SK-N-SH (cell line): ENCODE data around the gene SPATA13. TPM values are rescaled to one million over a fixed set of nuclear protein-coding genes. Genes with fewer than 3 reads are reported as not detected.
A peak's percentile ranks its signal among the peaks of the same experiment; 100 is the strongest.

Source experiments
- CTCF ChIA-PET: fragments of 300-600, 350-600 bp; formaldehyde crosslinking; extraction: SDS; loops from one replicate; lab custom pipeline; 2021; lab: Yijun Ruan, JAX
- POLR2A ChIA-PET: fragments of 350-600 bp; sonication (Branson Sonifier 250); formaldehyde crosslinking; extraction: SDS; loops from one replicate; lab custom pipeline; 2020; ENCODE audit warnings: antibody characterized with exemption, inconsistent platforms; lab: Yijun Ruan, JAX
- DNase-seq: peaks from one replicate; pipeline ENCODE4 v3.0.0; 2012
- H2AFZ ChIP-seq: fragments of 200-600 bp; sonication (generic); 2 replicates; pipeline ENCODE4 v1.8.1; 2016; ENCODE audit warnings: antibody characterized with exemption, mild to moderate bottlenecking, low read depth
- H3F3A ChIP-seq: fragments of 200-600 bp; sonication (generic); replicated peaks from 2 replicates; pipeline ENCODE3; 2016; ENCODE audit warnings: antibody characterized with exemption, mild to moderate bottlenecking; ENCODE audit not compliant: insufficient read depth
- H3K27ac ChIP-seq, 2 experiments: fragments of 200-500 bp in 1 of 2; fragments of 200-600 bp in 1 of 2; sonication (Bioruptor generic) in 1 of 2; sonication (generic), shearing (Covaris generic) in 1 of 2; 2 replicates each; pipeline versions ENCODE4 v1.5.1 to v1.6.1; 2014 to 2016; ENCODE audit warnings: low read depth in 2 of 2, inconsistent platforms in 1 of 2, low read length in 1 of 2, mild to moderate bottlenecking in 1 of 2, mixed read lengths in 1 of 2
- H3K27me3 ChIP-seq: fragments of 200-600 bp; sonication (generic), shearing (Covaris generic); 2 replicates; pipeline ENCODE4 v1.6.1; 2016; ENCODE audit warnings: mixed run types; ENCODE audit not compliant: insufficient read depth
- H3K36me3 ChIP-seq, 2 experiments: fragments of 200-500 bp in 1 of 2; fragments of 200-600 bp in 1 of 2; sonication (Bioruptor generic) in 1 of 2; sonication (generic) in 1 of 2; replicated peaks in 1 of 2; 2 replicates each; pipeline versions ENCODE3 to v1.5.1; 2014 to 2016; ENCODE audit warnings: low read length in 1 of 2, mild to moderate bottlenecking in 1 of 2; ENCODE audit not compliant: insufficient read depth in 2 of 2, control insufficient read depth in 1 of 2
- H3K4me1 ChIP-seq, 2 experiments: fragments of 200-500 bp in 1 of 2; fragments of 200-600 bp in 1 of 2; sonication (Bioruptor generic) in 1 of 2; sonication (generic), shearing (Covaris generic) in 1 of 2; 2 replicates each; pipeline versions ENCODE4 v1.5.1 to v1.6.1; 2014 to 2016; ENCODE audit warnings: low read depth in 1 of 2, low read length in 1 of 2, mixed run types in 1 of 2; ENCODE audit not compliant: insufficient read depth in 2 of 2, control insufficient read depth in 1 of 2
- H3K4me2 ChIP-seq: fragments of 200-600 bp; sonication (generic), shearing (Covaris generic); 2 replicates; pipeline ENCODE4 v1.6.1; 2017; ENCODE audit warnings: mixed run types
- H3K4me3 ChIP-seq, 2 experiments: fragments of 200-500 bp in 1 of 2; fragments of 200-600 bp in 1 of 2; sonication (Bioruptor generic) in 1 of 2; sonication (generic), shearing (Covaris generic) in 1 of 2; 2 replicates each; pipeline versions ENCODE4 v1.5.1 to v1.8.1; 2014 to 2016; ENCODE audit warnings: low read depth in 2 of 2, inconsistent platforms in 1 of 2, low read length in 1 of 2, mild to moderate bottlenecking in 1 of 2, mixed read lengths in 1 of 2, moderate library complexity in 1 of 2
- H3K79me2 ChIP-seq: fragments of 200-600 bp; sonication (generic); 2 replicates; pipeline ENCODE4 v1.8.1; 2017; ENCODE audit warnings: mild to moderate bottlenecking; ENCODE audit not compliant: insufficient read depth
- H3K9ac ChIP-seq: fragments of 200-600 bp; sonication (generic); 2 replicates; pipeline ENCODE4 v1.6.1; 2017; ENCODE audit warnings: mixed run types
- H3K9me2 ChIP-seq: fragments of 200-600 bp; sonication (generic); 2 replicates; pipeline ENCODE4 v1.6.1; 2017; ENCODE audit warnings: mixed run types
- H3K9me3 ChIP-seq: fragments of 200-600 bp; sonication (generic); 2 replicates; pipeline ENCODE4 v1.6.1; 2017; ENCODE audit warnings: mixed run types, mild to moderate bottlenecking, moderate library complexity
- H4K20me1 ChIP-seq: fragments of 200-600 bp; sonication (generic); 2 replicates; pipeline ENCODE4 v1.6.1; 2017; ENCODE audit warnings: mild to moderate bottlenecking, mixed run types; ENCODE audit not compliant: insufficient read depth
- CHD2 ChIP-seq: fragments of 150-350 bp; IDR thresholded peaks from 2 replicates; pipeline ENCODE4 v1.6.1; 2018; ENCODE audit warnings: low read length; ENCODE audit not compliant: partially characterized antibody
- ELF1 ChIP-seq: IDR thresholded peaks from 2 replicates; pipeline ENCODE4 v1.4.0; 2012
- EP300 ChIP-seq, 2 experiments: IDR thresholded peaks; 2 replicates each; pipeline versions ENCODE4 v1.4.0 to v1.6.1; 2012; ENCODE audit warnings: borderline replicate concordance in 1 of 2, low read depth in 1 of 2, low read length in 1 of 2
- JUND ChIP-seq: IDR thresholded peaks from 2 replicates; pipeline ENCODE4 v1.4.0; 2012
- RAD21 ChIP-seq: IDR thresholded peaks from 2 replicates; pipeline ENCODE4 v1.6.1; 2012; ENCODE audit warnings: mild to moderate bottlenecking, low read length
- SMC3 ChIP-seq: IDR thresholded peaks from 2 replicates; pipeline ENCODE4 v1.6.1; 2012; ENCODE audit warnings: low read depth, low read length, improper control_type of control experiment
- TCF12 ChIP-seq: IDR thresholded peaks from 2 replicates; pipeline ENCODE4 v1.4.0; 2012
- WGBS: methylation state at CpG from one replicate; pipeline ENCODE4 v1.1.6; 2017; ENCODE audit warnings: low lambda C conversion rate; 5-methylcytosine and 5-hydroxymethylcytosine counted together
- polyA plus RNA-seq, 3 experiments: library from polyadenylated mRNA; depleted of rRNA; stranded (reverse); fragments of >200 nt; gene quantifications; 2 replicates each; pipeline ENCODE4 v1.2.3, GENCODE V29; 2012
- TF ChIP-seq, protein P1 (sequence below): IDR thresholded peaks from 2 replicates; pipeline ENCODE4 v1.6.1; 2012; ENCODE audit warnings: mild to moderate bottlenecking, low read depth, low read length, moderate library complexity
- TF ChIP-seq, protein P2 (sequence below): IDR thresholded peaks from 2 replicates; pipeline ENCODE4; 2012
- TF ChIP-seq, protein P3 (sequence below): fragments of 200-600 bp; sonication (generic); IDR thresholded peaks from 2 replicates; pipeline ENCODE4 v1.6.1; 2017; ENCODE audit warnings: antibody characterized with exemption, mild to moderate bottlenecking, moderate library complexity

SPATA13 gene
- polyA plus RNA-seq, 1 of the 3 experiments (the other 2 are of a cell fraction): 4.3 TPM

DNA sequence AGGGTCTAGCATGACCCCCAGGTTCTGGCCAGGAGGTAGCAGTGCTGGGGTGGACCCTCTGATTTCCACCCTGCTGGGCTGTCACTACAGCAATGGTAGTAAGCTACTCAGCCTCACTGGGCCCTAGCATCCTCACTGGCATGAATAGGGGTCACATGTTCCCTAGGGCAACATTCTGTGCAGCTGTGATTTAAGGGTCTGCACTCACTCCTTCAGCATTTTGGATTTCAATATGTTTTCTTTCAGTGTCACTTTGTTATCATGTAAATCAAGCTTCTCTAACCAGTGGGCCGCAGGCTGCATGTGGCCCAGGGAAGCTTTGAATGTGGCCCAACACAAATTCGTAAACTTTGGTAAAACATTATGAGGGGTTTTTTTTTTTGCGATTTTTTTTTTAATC, 57.8 kb downstream of the SPATA13 start (continued):
- TF ChIP-seq, protein P1, sequence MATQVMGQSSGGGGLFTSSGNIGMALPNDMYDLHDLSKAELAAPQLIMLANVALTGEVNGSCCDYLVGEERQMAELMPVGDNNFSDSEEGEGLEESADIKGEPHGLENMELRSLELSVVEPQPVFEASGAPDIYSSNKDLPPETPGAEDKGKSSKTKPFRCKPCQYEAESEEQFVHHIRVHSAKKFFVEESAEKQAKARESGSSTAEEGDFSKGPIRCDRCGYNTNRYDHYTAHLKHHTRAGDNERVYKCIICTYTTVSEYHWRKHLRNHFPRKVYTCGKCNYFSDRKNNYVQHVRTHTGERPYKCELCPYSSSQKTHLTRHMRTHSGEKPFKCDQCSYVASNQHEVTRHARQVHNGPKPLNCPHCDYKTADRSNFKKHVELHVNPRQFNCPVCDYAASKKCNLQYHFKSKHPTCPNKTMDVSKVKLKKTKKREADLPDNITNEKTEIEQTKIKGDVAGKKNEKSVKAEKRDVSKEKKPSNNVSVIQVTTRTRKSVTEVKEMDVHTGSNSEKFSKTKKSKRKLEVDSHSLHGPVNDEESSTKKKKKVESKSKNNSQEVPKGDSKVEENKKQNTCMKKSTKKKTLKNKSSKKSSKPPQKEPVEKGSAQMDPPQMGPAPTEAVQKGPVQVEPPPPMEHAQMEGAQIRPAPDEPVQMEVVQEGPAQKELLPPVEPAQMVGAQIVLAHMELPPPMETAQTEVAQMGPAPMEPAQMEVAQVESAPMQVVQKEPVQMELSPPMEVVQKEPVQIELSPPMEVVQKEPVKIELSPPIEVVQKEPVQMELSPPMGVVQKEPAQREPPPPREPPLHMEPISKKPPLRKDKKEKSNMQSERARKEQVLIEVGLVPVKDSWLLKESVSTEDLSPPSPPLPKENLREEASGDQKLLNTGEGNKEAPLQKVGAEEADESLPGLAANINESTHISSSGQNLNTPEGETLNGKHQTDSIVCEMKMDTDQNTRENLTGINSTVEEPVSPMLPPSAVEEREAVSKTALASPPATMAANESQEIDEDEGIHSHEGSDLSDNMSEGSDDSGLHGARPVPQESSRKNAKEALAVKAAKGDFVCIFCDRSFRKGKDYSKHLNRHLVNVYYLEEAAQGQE: no peak
- TF ChIP-seq TCF12 (no peak), SMC3 (no peak), EP300 (IDR thresholded peaks at IDR 0.05; ENCODE audit: borderline replicate concordance in 1 of 2, low read depth in 1 of 2, low read length in 1 of 2) (no peak)
- TF ChIP-seq, protein P2, sequence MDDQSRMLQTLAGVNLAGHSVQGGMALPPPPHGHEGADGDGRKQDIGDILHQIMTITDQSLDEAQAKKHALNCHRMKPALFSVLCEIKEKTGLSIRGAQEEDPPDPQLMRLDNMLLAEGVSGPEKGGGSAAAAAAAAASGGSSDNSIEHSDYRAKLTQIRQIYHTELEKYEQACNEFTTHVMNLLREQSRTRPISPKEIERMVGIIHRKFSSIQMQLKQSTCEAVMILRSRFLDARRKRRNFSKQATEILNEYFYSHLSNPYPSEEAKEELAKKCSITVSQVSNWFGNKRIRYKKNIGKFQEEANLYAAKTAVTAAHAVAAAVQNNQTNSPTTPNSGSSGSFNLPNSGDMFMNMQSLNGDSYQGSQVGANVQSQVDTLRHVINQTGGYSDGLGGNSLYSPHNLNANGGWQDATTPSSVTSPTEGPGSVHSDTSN: no peak

DNA sequence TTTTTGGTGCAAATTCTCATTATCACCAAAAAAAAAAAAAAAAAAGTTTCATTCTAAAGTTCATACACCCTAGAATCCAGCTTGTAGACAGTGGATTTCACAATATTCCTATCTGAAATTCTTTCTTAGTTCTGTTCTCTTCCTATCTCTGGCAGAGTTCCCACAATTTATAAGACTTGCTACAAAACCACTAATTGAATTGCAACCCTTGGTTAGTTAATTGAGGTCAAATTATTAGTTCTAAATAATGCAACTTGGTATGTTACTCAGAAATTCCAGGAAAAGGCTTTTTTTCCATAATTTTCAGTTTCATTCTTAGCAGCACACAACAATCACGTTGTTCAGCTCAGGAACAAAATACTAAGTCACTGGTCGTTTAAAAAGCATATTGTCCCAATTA, 58.5 kb downstream of the SPATA13 start:
- Histone ChIP-seq H3F3A (no peaks in the 10 kb centered on the region), H3K4me1 (peaks cover 0 to 11% of the 10 kb centered on the region in 2 experiments; a peak in 2 of 4 replicates), H3K36me3 (no peaks in the 10 kb centered on the region), H2AFZ (no peak overlapping the region), H3K27me3 (no peaks in the 10 kb centered on the region), H3K9me3 (no peaks in the 10 kb centered on the region), H3K79me2 (no peaks in the 10 kb centered on the region), H3K4me3 (no peak overlapping the region), H4K20me1 (no peaks in the 10 kb centered on the region), H3K9me2 (no peaks in the 10 kb centered on the region), H3K4me2 (no peak overlapping the region), H3K27ac (no peak overlapping the region), H3K9ac (no peak overlapping the region)
- ChIA-PET POLR2A (no interaction called here), CTCF (interaction anchor here (0.7 to 6.7 kb wide), 25 partner anchors 9 to 297 kb away, joined by 3 to 98 read pairs (median 3); no protein-coding TSS in a partner anchor)
- TF ChIP-seq ELF1 (no peak), CHD2 (no peak), SMC3 (no peak), TCF12 (no peak)
- 73% methylated on average over 2 of the region's 2 CpGs for WGBS
- no peak for DNase-seq

DNA sequence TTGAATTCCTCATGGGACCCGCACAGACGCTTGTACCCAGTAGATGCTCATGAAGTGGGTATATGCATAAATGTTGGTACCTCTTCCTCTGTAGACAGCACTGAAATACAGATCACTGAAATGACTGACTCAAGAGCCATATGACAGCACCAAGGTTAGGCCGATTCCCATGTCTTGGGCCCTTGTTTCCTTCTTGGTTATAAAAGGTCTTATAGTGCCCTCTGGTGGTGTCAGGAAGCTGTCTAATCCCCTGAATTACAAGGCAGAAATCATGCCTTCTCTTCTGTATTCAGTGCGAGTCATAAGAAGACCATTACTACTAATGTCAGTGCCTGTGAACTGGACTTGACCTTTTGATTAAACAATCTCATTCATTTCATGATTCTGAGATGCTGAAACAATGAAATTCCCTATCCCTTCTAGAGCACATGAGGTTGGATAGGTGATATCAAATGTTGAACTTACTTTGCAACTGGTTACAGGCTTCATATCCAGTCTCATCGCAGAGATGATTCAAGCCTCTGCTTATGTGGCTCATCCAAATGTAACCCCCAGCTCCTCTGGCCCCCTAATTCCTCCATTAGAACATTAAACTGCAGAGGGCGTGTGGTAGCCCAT, 59.7 kb downstream of the SPATA13 start:
- H3K27me3 ChIP-seq: no peaks in the 10 kb centered on the region
- H3F3A ChIP-seq: no peaks in the 10 kb centered on the region
- no peaks in the 10 kb centered on the region for H3K9me3 ChIP-seq
- no peak overlapping the region for H3K27ac ChIP-seq
- H3K79me2 ChIP-seq: no peaks in the 10 kb centered on the region
- no peak overlapping the region for H2AFZ ChIP-seq
- H3K9me2 ChIP-seq: no peaks in the 10 kb centered on the region
- no peaks in the 10 kb centered on the region for H4K20me1 ChIP-seq
- 67% methylated on average over 6 of the region's 6 CpGs for WGBS
- H3K4me1 ChIP-seq: peaks cover 0 to 11% of the 10 kb centered on the region in 2 experiments; a peak in 2 of 4 replicates
- no peaks in the 10 kb centered on the region for H3K36me3 ChIP-seq
- H3K4me3 ChIP-seq: no peak overlapping the region; a peak in 1 of 4 replicates
- H3K4me2 ChIP-seq: no peak overlapping the region
- DNase-seq: peak; percentile 77
- POLR2A ChIA-PET: no interaction called here
- CTCF ChIA-PET: interaction anchor here (0.6 to 6.7 kb wide), 24 partner anchors 8 to 304 kb away, joined by 3 to 98 read pairs (median 3); no protein-coding TSS in a partner anchor
- H3K9ac ChIP-seq: no peak overlapping the region
- TF ChIP-seq CHD2: no peak
- TF ChIP-seq EP300 (IDR thresholded peaks at IDR 0.05; ENCODE audit: borderline replicate concordance in 1 of 2, low read depth in 1 of 2, low read length in 1 of 2): no peak
- no peak for TF ChIP-seq ELF1
- no peak for TF ChIP-seq JUND
- peak; percentile 96 for TF ChIP-seq RAD21
- TF ChIP-seq, protein P3, sequence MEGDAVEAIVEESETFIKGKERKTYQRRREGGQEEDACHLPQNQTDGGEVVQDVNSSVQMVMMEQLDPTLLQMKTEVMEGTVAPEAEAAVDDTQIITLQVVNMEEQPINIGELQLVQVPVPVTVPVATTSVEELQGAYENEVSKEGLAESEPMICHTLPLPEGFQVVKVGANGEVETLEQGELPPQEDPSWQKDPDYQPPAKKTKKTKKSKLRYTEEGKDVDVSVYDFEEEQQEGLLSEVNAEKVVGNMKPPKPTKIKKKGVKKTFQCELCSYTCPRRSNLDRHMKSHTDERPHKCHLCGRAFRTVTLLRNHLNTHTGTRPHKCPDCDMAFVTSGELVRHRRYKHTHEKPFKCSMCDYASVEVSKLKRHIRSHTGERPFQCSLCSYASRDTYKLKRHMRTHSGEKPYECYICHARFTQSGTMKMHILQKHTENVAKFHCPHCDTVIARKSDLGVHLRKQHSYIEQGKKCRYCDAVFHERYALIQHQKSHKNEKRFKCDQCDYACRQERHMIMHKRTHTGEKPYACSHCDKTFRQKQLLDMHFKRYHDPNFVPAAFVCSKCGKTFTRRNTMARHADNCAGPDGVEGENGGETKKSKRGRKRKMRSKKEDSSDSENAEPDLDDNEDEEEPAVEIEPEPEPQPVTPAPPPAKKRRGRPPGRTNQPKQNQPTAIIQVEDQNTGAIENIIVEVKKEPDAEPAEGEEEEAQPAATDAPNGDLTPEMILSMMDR: peak; percentile 85
- peak; percentile 99 for TF ChIP-seq SMC3
- TF ChIP-seq, all 33 proteins: peak for 3
